NCI-H69 (cell line): ENCODE data around the gene REPIN1.

Experiments used
- DNase-seq: peaks from one replicate; lab custom pipeline; 2025; lab: John Stamatoyannopoulos, UW

Gene REPIN1

GRCh38 chr7:150396426-150396825 is 27.8 kb downstream of the REPIN1 start:
- no peak for DNase-seq

GRCh38 chr7:150396851-150397260 is 28.2 kb downstream of the REPIN1 start:
- DNase-seq = no peak

GRCh38 chr7:150397346-150398107 is 28.9 kb downstream of the REPIN1 start:
- DNase-seq = no peak

GRCh38 chr7:150398108-150398964 is 29.7 kb downstream of the REPIN1 start:
- no peak for DNase-seq

- DNase-seq = no peak
Measured at GRCh38 chr7:150398965-150399320, 30.3 kb downstream of the REPIN1 start.

GRCh38 chr7:150399421-150400007 is 30.9 kb downstream of the REPIN1 start:
- no peak for DNase-seq

GRCh38 chr7:150400008-150400787 is 31.6 kb downstream of the REPIN1 start:
- no peak for DNase-seq

- no peak for DNase-seq
Measured at GRCh38 chr7:150400788-150401423, 32.3 kb downstream of the REPIN1 start.

- no peak for DNase-seq
Measured at GRCh38 chr7:150401424-150401790, 32.8 kb downstream of the REPIN1 start.

- no peak for DNase-seq
Measured at GRCh38 chr7:150401861-150402631, 33.4 kb downstream of the REPIN1 start.

GRCh38 chr7:150402671-150403321 is 34.2 kb downstream of the REPIN1 start:
- DNase-seq = no peak

- no peak for DNase-seq
Measured at GRCh38 chr7:150403376-150404171, 35.0 kb downstream of the REPIN1 start.

GRCh38 chr7:150404172-150404804 is 35.7 kb downstream of the REPIN1 start:
- peak; percentile 56 for DNase-seq

- DNase-seq = peak; percentile 97
Measured at GRCh38 chr7:150404805-150405583, 36.4 kb downstream of the REPIN1 start.

- DNase-seq = peak; percentile 77
Measured at GRCh38 chr7:150405584-150406311, 37.1 kb downstream of the REPIN1 start.

- DNase-seq = no peak
Measured at GRCh38 chr7:150406312-150406566, 37.6 kb downstream of the REPIN1 start.

- DNase-seq = no peak
Measured at GRCh38 chr7:150406567-150407421, 38.2 kb downstream of the REPIN1 start.
